Activated gamma-delta T cell treated with Interleukin-2 at 50 U/mL for 16 hours (primary cell): ENCODE measurements around the gene SMAP2.
A peak's percentile ranks its signal among the peaks of the same experiment; 100 is the strongest.
"Not testable (repeated sequence)": the region's sequence is repeated elsewhere in the genome, so short reads cannot be mapped to it uniquely, and the experiment has no call there.

Experiments used
- DNase-seq: peaks from one replicate; pipeline ENCODE4 v3.0.0-alpha.2; 2020

SMAP2 gene

GRCh38 chr1:40373323-40374283 is at the start of gene SMAP2:
Gene SMAP2 (plus strand): TSS chr1:40373727. CDS start chr1:40374121, 394 bp downstream.
- peak; percentile 93 for DNase-seq

GRCh38 chr1:40331403-40331802 is 42.1 kb upstream of the SMAP2 start:
- DNase-seq = not testable (repeated sequence)

GRCh38 chr1:40332695-40333094 is 40.8 kb upstream of the SMAP2 start:
- DNase-seq = no peak

GRCh38 chr1:40337443-40337842 is 36.1 kb upstream of the SMAP2 start:
- no peak for DNase-seq

DNA sequence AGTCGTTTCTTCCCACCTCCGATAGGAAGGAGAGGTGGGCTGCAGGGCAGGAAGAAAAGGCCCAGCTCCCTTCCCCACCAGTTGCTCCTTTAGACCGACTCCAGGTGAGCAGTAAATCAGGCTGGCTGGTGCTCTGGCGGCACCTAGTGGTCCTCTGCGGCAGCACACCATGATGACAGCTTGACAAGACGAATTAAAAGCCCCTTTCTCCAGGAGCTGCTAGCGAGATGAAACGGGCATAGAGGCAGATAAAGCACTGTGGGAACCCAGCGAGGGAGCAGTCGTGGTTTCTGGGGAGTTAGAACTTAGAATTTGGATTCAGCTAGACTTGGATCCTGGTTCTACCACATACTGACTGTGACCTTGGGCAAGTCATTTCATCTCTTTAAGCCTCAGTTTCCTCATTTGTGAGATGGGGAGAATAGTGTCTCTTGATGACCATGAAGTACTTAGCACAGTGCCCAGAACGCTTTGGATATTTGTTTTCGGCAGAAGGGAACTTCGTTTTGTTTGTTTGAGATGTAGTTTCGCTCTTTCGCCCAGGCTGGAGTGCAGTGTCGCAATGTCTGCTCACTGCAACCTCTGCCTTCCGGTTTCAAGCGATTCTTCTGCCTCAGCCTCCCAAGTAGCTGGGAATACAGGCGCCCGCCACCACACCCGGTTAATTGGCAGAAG is 34.6 kb upstream of the SMAP2 start:
- DNase-seq = peak; percentile 89

- DNase-seq = no peak
Measured at GRCh38 chr1:40339420-40340323, 33.9 kb upstream of the SMAP2 start.

DNA sequence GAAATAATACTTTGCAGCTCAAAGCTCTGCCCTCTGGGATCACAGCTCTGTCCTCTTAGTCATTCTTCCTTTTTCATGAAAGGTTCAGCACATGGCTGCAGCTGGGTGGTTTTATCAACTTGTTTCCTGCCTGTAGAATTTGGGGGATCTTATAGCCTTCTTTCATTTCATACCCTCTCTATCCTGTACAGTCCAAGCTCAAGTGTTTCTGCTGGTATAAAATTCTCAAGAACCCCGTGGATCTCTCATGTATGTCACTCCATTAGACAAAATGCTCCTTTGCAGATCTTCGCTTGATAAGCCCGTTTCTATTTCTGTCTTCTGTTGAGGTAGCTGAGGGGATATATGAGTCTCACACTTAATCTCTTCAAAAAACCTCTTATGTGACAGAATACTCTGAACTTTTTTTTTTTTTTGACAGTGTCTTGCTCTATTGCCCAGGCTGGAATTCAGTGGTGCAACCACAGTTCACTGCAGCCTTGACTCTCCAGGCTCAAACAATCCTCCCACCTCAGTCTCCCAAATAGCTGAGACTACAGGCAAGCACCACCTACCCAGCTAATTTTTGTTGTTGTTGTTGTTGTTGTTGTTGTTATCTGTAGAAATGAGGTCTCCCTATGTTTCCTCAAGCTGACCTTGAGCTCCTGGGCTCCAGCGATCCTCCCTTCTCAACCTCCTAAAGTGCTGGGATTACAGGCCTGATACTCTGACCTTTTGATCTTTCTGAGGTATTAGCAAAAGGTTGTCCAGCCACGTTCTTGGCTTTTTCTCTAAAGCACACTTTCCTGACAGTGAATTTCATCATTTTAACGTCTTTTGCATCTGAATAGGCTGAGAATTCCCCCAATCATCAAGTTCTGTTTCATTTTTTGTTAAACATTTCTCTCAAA is 31.8 kb upstream of the SMAP2 start:
- DNase-seq = no peak

DNA sequence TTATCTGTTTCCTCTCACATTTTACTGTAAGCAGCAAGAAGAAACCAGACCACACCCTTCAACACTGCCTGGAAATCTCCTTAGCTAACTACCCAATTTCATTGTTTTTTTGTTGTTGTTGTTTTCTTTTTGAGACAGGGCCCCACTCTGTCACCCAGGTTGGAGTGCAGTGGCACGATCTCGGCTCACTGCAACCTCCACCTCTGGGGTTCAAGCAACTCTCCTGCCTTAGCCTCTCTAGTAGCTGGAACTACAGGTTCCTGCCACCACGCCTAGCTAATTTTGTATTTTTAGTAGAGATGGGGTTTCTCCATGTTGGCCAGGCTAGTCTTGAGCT is 31.2 kb upstream of the SMAP2 start:
- DNase-seq = not testable (repeated sequence)

- no peak for DNase-seq
Measured at GRCh38 chr1:40344597-40344996, 28.9 kb upstream of the SMAP2 start.

GRCh38 chr1:40350391-40350790 is 23.1 kb upstream of the SMAP2 start:
- DNase-seq = no peak

GRCh38 chr1:40351124-40351523 is 22.4 kb upstream of the SMAP2 start:
- DNase-seq = no peak

DNA sequence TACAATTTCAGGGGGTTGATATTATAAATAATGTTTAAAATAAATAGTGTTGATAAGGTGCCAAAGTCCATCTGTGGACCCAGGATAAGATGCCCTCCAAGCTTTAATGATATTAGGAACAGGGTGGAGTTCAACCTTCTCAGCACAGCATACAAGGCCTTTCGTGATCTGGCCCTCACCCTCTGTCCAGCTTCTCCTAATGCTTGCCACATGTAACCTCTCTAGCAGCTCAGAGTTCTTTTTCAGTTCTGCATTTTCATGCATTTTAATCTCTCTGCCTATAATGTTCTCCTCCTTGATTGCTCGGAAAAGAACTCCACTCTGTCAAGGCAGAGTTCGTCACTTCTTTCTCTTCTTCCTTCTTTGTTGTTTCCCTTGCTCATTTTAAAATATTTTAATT is 21.4 kb upstream of the SMAP2 start:
- DNase-seq = no peak

DNA sequence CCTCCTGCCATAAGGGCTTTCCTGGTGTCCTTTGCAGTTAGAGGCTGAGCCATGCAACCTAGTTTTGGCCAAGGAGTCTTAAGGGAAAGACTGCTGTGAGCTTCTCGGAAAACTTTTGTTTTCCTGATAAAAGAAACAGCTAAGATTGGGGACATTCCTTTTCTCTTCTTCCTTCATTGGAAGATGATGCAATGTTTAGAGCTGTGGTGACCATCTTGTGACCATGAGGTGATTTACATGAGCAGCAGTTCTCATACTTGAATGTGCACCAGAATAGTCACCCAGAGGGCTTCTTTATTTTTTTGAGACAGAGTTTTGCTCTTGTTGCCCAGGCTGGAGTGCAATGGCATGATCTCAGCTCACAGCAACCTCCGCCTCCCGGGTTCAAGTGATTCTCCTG is 20.4 kb upstream of the SMAP2 start:
- no peak for DNase-seq

- DNase-seq = no peak
Measured at GRCh38 chr1:40357625-40358024, 15.9 kb upstream of the SMAP2 start.

- no peak for DNase-seq
Measured at GRCh38 chr1:40360631-40361030, 12.9 kb upstream of the SMAP2 start.

- DNase-seq = no peak
Measured at GRCh38 chr1:40361201-40361600, 12.3 kb upstream of the SMAP2 start.

DNA sequence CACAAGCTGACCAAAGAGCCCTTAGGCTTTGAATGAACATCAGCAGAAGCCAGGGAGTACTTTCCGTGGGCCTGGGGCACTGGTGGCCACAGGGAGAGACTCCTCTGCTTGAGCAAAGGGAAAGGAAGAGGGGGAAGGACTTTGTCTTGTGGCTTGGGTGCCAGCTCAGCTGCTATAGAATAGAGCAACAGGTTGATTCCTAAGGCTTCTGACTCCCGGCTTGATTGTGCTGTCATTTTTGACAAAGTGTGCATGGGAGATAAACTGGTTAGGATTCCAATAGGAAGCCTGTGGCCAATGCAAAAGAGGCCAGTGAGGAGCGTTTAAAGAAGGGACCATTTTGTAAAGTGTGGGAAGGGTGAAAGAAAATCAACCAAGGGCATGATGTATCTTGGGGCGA is 11.9 kb upstream of the SMAP2 start:
- DNase-seq = no peak

DNA sequence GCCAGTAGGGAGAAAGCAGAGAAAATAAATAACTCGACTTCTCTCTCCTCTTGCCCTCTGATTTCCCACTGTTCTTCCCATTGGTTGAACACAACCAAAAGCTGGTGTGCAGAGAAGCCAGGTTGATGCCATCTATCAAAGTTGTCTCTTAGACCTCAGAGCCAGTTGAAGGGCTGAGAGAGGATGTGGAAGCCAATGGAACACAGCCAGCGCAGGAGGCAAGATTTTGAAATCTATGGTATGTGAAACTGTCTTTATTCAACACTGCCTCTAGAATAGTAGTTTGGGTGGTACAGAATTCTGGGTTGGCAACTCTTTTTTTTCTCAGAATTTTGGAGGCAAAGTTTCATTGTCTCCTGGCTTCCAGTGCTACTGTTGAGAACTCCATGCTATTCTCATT is 11.3 kb upstream of the SMAP2 start:
- no peak for DNase-seq

DNA sequence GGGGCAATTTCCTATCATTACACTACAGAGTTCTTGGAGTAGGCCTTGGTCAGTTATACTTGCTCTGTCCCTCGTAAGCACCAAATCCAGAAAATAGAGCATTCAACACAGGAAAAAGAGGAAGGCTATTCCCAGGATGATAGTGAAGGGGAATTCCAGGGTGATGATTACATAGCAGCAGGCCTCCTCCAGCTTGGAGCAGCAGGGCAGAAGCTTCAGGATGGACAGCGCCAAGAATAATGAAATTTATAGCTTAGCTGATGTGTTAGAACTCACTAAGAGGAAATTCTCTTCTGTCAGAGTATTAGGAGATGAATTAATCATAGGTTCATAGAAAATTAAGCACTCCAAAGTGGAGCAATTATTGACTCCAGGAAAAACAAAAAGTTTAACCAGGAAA is 10.8 kb upstream of the SMAP2 start:
- DNase-seq = no peak

- no peak for DNase-seq
Measured at GRCh38 chr1:40363721-40364120, 9.8 kb upstream of the SMAP2 start.

DNA sequence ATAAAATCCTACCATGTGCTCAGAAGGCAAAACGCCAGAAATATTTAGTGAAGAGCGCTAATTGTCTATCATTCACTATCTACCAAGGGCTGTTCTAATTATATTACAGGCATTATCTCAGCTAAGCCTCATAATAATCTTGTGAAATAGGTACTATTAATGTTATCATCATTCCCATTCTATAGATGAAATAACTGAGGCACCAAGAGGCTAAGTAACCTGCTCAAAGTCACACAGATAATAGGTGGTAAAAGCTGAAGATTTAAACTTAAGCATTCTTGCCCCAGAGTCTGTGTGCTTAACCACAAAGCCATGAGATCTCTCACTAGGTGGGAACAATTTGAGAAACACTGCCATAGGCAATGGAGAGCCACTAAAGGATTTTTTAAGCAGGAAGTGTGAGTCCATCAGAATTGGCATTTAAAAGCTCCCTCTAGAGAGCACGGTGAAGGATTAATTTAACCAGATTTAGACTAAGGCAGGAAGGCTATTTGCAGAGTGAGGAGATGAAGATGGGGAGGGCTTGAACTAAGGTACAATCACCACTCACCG is 1.7 kb upstream of the SMAP2 start:
- DNase-seq = no peak
